ENCODE data around the gene PMPCA. TPM values are rescaled to one million over a fixed set of nuclear protein-coding genes. Genes with fewer than 3 reads are reported as not detected.

The PMPCA gene
- total and polyA plus RNA-seq, 2 of the 13 experiments (the other 11 are each of a cell fraction or from before 2014, with no cell fraction given), result 70.2 to 88.4 TPM

DNA sequence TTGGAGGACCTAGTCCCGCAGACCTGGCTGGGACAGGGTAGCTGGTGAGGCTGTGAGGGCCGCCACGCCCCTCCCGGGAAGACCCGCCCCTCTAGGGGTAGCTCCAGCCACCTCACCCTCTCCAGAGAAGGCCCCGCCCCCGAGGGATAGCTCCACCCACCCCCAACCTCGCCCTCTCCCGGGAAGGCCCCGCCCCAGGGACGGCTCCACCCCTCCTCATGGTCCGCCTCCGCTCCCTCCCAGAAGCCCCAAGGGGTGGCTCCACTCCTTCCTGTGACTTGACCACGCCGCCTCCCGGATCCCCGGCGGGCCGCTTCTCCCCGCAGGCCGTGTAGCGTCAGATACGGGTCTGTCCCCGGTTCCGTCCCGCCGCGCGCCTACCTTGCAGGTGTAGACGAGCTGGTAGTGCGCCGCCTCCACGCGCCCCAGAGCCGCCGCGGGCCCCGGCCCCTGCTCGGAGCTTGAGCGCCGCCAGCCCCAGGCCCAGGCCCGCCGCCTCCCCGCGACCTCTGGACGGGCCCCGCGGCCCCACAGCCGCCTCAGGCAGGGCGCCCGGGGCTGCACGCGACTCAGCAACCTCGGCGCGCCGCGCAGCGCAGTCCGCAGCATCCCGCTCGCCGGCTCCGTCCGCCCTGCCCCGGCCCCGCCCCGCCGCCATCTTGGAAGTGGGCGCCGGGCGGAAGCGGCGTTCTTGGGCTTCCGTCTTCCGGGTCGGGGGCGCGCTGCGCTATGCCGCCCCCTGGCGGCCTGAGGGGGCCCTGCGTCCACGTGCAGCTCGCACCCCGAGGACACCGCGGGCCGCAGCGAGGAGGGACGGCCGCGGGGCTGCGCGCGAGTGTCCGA is 47.1 kb upstream of the PMPCA start, which contains the start of gene DNLZ (continued):
- TF ChIP-seq MTF2 (CRISPR knock-in tag; IDR thresholded peaks at IDR 0.05; ENCODE audit: borderline replicate concordance) (no peak), ZNF160 (CRISPR knock-in tag; IDR thresholded peaks at IDR 0.05) (peak; percentile 76; the same call in 1 of the 2 replicates), SMAD1 (CRISPR knock-in tag; IDR thresholded peaks at IDR 0.05; ENCODE audit: borderline replicate concordance, low read depth) (peak; percentile 85; the same call in 1 of the 2 replicates), NKX3-1 (CRISPR knock-in tag; IDR thresholded peaks at IDR 0.05) (peak; percentile 86), NFE2 (CRISPR knock-in tag; IDR thresholded peaks at IDR 0.05) (no peak), PHF20 (CRISPR knock-in tag; IDR thresholded peaks at IDR 0.05) (peak; percentile 88), EEA1 (CRISPR knock-in tag; IDR thresholded peaks at IDR 0.05; ENCODE audit: borderline replicate concordance) (no peak), ZNF878 (CRISPR knock-in tag; IDR thresholded peaks at IDR 0.05) (no peak), MED13 (CRISPR knock-in tag; IDR thresholded peaks at IDR 0.05) (peak; percentile 73; the same call in 1 of the 2 replicates), JUN (CRISPR knock-in tag; IDR thresholded peaks at IDR 0.05) (peak; percentile 38; the same call in 1 of the 2 replicates), POGZ (CRISPR knock-in tag; IDR thresholded peaks at IDR 0.05) (0 out of 2 replicates have a peak, but pooled peaks have one; percentile 34), ZNF781 (CRISPR knock-in tag; IDR thresholded peaks at IDR 0.05; ENCODE audit: borderline replicate concordance, not compliant biosample characterization) (no peak)
- TF ChIP-seq, protein P1, sequence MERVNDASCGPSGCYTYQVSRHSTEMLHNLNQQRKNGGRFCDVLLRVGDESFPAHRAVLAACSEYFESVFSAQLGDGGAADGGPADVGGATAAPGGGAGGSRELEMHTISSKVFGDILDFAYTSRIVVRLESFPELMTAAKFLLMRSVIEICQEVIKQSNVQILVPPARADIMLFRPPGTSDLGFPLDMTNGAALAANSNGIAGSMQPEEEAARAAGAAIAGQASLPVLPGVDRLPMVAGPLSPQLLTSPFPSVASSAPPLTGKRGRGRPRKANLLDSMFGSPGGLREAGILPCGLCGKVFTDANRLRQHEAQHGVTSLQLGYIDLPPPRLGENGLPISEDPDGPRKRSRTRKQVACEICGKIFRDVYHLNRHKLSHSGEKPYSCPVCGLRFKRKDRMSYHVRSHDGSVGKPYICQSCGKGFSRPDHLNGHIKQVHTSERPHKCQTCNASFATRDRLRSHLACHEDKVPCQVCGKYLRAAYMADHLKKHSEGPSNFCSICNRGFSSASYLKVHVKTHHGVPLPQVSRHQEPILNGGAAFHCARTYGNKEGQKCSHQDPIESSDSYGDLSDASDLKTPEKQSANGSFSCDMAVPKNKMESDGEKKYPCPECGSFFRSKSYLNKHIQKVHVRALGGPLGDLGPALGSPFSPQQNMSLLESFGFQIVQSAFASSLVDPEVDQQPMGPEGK (CRISPR knock-in tag; IDR thresholded peaks at IDR 0.05), result peak; percentile 65
- TF ChIP-seq, protein P2, sequence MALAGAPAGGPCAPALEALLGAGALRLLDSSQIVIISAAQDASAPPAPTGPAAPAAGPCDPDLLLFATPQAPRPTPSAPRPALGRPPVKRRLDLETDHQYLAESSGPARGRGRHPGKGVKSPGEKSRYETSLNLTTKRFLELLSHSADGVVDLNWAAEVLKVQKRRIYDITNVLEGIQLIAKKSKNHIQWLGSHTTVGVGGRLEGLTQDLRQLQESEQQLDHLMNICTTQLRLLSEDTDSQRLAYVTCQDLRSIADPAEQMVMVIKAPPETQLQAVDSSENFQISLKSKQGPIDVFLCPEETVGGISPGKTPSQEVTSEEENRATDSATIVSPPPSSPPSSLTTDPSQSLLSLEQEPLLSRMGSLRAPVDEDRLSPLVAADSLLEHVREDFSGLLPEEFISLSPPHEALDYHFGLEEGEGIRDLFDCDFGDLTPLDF (CRISPR knock-in tag; IDR thresholded peaks at IDR 0.05), result peak; percentile 62; the same call in 1 of the 2 replicates
- TF ChIP-seq, protein P3, sequence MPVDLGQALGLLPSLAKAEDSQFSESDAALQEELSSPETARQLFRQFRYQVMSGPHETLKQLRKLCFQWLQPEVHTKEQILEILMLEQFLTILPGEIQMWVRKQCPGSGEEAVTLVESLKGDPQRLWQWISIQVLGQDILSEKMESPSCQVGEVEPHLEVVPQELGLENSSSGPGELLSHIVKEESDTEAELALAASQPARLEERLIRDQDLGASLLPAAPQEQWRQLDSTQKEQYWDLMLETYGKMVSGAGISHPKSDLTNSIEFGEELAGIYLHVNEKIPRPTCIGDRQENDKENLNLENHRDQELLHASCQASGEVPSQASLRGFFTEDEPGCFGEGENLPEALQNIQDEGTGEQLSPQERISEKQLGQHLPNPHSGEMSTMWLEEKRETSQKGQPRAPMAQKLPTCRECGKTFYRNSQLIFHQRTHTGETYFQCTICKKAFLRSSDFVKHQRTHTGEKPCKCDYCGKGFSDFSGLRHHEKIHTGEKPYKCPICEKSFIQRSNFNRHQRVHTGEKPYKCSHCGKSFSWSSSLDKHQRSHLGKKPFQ (CRISPR knock-in tag; IDR thresholded peaks at IDR 0.05; ENCODE audit: insufficient replicate concordance), result peak; percentile 68
- TF ChIP-seq, protein P4, sequence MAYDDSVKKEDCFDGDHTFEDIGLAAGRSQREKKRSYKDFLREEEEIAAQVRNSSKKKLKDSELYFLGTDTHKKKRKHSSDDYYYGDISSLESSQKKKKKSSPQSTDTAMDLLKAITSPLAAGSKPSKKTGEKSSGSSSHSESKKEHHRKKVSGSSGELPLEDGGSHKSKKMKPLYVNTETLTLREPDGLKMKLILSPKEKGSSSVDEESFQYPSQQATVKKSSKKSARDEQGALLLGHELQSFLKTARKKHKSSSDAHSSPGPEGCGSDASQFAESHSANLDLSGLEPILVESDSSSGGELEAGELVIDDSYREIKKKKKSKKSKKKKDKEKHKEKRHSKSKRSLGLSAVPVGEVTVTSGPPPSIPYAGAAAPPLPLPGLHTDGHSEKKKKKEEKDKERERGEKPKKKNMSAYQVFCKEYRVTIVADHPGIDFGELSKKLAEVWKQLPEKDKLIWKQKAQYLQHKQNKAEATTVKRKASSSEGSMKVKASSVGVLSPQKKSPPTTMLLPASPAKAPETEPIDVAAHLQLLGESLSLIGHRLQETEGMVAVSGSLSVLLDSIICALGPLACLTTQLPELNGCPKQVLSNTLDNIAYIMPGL (CRISPR knock-in tag; IDR thresholded peaks at IDR 0.05; ENCODE audit: borderline replicate concordance in 1 of 2, low read depth in 1 of 2), result peak; percentile 85 to 90
- TF ChIP-seq, protein P5, sequence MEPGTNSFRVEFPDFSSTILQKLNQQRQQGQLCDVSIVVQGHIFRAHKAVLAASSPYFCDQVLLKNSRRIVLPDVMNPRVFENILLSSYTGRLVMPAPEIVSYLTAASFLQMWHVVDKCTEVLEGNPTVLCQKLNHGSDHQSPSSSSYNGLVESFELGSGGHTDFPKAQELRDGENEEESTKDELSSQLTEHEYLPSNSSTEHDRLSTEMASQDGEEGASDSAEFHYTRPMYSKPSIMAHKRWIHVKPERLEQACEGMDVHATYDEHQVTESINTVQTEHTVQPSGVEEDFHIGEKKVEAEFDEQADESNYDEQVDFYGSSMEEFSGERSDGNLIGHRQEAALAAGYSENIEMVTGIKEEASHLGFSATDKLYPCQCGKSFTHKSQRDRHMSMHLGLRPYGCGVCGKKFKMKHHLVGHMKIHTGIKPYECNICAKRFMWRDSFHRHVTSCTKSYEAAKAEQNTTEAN (CRISPR knock-in tag; conservative IDR thresholded peaks at IDR 0.05), result peak; percentile 85
- TF ChIP-seq, protein P6, sequence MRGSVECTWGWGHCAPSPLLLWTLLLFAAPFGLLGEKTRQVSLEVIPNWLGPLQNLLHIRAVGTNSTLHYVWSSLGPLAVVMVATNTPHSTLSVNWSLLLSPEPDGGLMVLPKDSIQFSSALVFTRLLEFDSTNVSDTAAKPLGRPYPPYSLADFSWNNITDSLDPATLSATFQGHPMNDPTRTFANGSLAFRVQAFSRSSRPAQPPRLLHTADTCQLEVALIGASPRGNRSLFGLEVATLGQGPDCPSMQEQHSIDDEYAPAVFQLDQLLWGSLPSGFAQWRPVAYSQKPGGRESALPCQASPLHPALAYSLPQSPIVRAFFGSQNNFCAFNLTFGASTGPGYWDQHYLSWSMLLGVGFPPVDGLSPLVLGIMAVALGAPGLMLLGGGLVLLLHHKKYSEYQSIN (CRISPR knock-in tag; IDR thresholded peaks at IDR 0.05; ENCODE audit: borderline replicate concordance), result no peak

Measured in HepG2 (cell line).